ENCODE results near the gene SPACA5B.
"Not testable (repeated sequence)": the region's sequence is repeated elsewhere in the genome, so short reads cannot be mapped to it uniquely, and the experiment has no call there.

The SPACA5B gene

DNA sequence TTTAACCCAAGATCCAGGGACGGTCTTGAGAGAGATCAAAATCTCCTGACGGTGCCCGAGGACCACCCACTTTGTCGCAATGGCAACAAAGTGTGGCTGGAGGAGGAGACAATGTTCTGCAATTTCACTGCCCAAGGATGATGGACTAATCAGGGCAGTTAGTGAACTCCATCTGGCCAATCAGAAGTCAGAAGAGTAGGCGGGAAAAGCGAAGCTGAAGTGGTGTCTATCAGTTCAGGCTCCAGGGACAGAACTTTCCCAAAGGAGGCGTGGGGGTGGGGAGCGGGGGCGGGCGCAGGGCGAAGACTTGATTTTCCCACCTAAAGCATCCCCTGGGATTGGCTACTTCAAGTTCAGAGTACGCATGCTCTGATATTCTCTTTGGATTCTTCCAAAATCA is 25.6 kb downstream of the SPACA5B start:
- TF ChIP-seq GATA1 (IDR thresholded peaks at IDR 0.05; ENCODE audit: low read depth, low read length) (no peak), POLR2A (IDR thresholded peaks at IDR 0.05; ENCODE audit: low read length) (no peak)
- DNase-seq: no peak

- no peak for DNase-seq
- TF ChIP-seq POLR2A (IDR thresholded peaks at IDR 0.05; ENCODE audit: low read length) (no peak), GATA1 (IDR thresholded peaks at IDR 0.05; ENCODE audit: low read depth, low read length) (no peak)
These were observed 34.8 kb downstream of the SPACA5B start for GRCh38 chrX:48165241-48165640.

- not testable (repeated sequence) for DNase-seq
These were observed 35.9 kb downstream of the SPACA5B start for GRCh38 chrX:48166322-48166721.

GRCh38 chrX:48179691-48180090 is 49.3 kb downstream of the SPACA5B start:
- TF ChIP-seq GATA1 (IDR thresholded peaks at IDR 0.05; ENCODE audit: low read depth, low read length): no peak
- no peak for TF ChIP-seq POLR2A (IDR thresholded peaks at IDR 0.05; ENCODE audit: low read length)
- DNase-seq: no peak

GRCh38 chrX:48180811-48181210 is 50.4 kb downstream of the SPACA5B start:
- TF ChIP-seq POLR2A (IDR thresholded peaks at IDR 0.05; ENCODE audit: low read length): no peak
- no peak for TF ChIP-seq GATA1 (IDR thresholded peaks at IDR 0.05; ENCODE audit: low read depth, low read length)
- DNase-seq: no peak

DNA sequence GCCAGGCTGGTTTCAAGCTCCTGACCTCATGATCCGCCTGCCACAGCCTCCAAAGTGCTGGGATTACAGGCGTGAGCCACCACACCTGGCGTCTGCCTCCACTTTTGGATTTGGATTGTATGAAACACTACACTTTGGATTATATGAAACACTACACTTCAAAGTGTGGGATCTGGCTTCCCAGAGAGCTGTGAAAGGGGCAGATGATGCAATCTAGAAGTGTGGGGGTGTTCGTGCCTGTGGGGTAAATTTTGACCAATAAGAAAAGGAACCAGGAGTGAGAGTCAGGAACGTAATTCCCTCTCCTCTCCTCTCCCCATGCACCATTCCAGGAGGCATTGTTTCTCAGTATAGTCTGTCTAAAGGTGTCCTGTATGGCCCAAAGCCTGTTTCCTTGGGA is 51.5 kb downstream of the SPACA5B start:
- not testable (repeated sequence) for DNase-seq

Measured in erythroblast (primary cell).